Adrenal gland (tissue), 12 donors: ENCODE data around the gene CADPS. TPM values are rescaled to one million over a fixed set of nuclear protein-coding genes. Genes with fewer than 3 reads are reported as not detected.

Experiments
- DNase-seq, 7 donors: peaks; one replicate each; pipeline ENCODE4 v3.0.0-alpha.2; 2019 to 2020
- H3K27ac ChIP-seq, 5 donors: fragments of 200-600 bp; sonication (generic) in 4 of 5; 1 replicate in 3 of 5; 2 replicates in 2 of 5; pipeline versions ENCODE4 v1.5.1 to v1.8.0; 2016 to 2020; ENCODE audit warnings: mild to moderate bottlenecking in 1 of 5
- H3K27me3 ChIP-seq: fragments of 200-600 bp; 2 replicates; pipeline ENCODE4 v1.8.0; 2021
- H3K36me3 ChIP-seq, 2 donors: fragments of 200-600 bp; replicated peaks in 1 of 2; 1 replicate in 1 of 2; 2 replicates in 1 of 2; pipeline versions ENCODE4 v1.5.1 to v1.8.0; 2018 to 2022
- H3K4me1 ChIP-seq, 2 donors: fragments of 200-600 bp; replicated peaks in 1 of 2; 1 replicate in 1 of 2; 2 replicates in 1 of 2; pipeline versions ENCODE4 v1.5.1 to v1.8.0; 2018 to 2021
- H3K4me3 ChIP-seq, 4 donors: fragments of 200-600 bp; sonication (generic) in 3 of 4; one replicate each; pipeline ENCODE4 v1.5.1; 2016 to 2018
- H3K9me3 ChIP-seq, 3 donors: fragments of 200-600 bp; sonication (generic) in 1 of 3; replicated peaks in 1 of 3; 1 replicate in 2 of 3; 2 replicates in 1 of 3; pipeline versions ENCODE4 v1.5.1 to v1.8.0; 2016 to 2021
- POLR2A ChIP-seq, 2 donors: fragments of 450-650 bp; IDR thresholded peaks; one replicate each; pipeline ENCODE4 v1.6.1; 2017; ENCODE audit warnings: antibody characterized with exemption in 2 of 2, mild to moderate bottlenecking in 2 of 2, moderate library complexity in 1 of 2
- WGBS, 4 donors: extraction: QIAGEN DNeasy Blood & Tissue Kit in 2 of 4; methylation state at CpG; one replicate each; pipeline versions ENCODE4 v1.1.5 to v1.1.7; 2013 to 2017; 5-methylcytosine and 5-hydroxymethylcytosine counted together
- intact Hi-C, 2 donors: fragments of 100-400 bp; cut with DNase I; formaldehyde crosslinking; loops; one replicate each; pipeline versions ENCODE4 v1.14.1 to v1.15.0; 2022 to 2023
- polyA plus RNA-seq, 3 donors: library from polyadenylated mRNA; stranded (reverse); fragments of 200-250 nt in 2 of 3; fragments of 350-450 nt in 1 of 3; fragmentation: Illumina TruSeq in 1 of 3; extraction: RNeasy Lipid Tissue Mini Kit (QIAGEN cat#74804) in 1 of 3; gene quantifications; one replicate each; pipeline ENCODE4 v1.2.3, GENCODE V29; 2013 to 2014
- total RNA-seq, 9 donors: library from RNA; depleted of rRNA in 4 of 9; stranded (reverse); fragments of >200 nt in 4 of 9; fragments of 120-200 nt in 1 of 9; fragmentation: NEBNext Ultra II Directional in 1 of 9; extraction: Animal tissue kit (Norgen Biotek cat#: 25700) in 1 of 9; gene quantifications; one replicate each; pipeline versions ENCODE4 v1.1.0 to v1.2.4, GENCODE V29; 2013 to 2023
- TF ChIP-seq, protein P1 (sequence below), 6 experiments: fragments of 450-650 bp in 4 of 6; fragments of 200-600 bp in 2 of 6; sonication (generic) in 1 of 6; IDR thresholded peaks; 1 replicate in 5 of 6; 2 replicates in 1 of 6; pipeline versions ENCODE4 v1.5.1 to v1.8.0; 2016 to 2021; ENCODE audit warnings: antibody characterized with exemption in 6 of 6, mild to moderate bottlenecking in 2 of 6, moderate library complexity in 1 of 6
- donor health status: healthy with polysubstance abuse.
- donor health status: Bipolar disorder and iron deficiency.
- donor health status: DM: yes; HTN: yes; CAD: no.
- donor health status: DM: no; HTN: no; CAD: no.
- donor health status: DM: no; HTN: no; CAD: no.
- donor health status: DM: yes; HTN: yes; CAD: no.

CADPS gene
- total and polyA plus RNA-seq, 12 donors = 0.24 to 36.5 (median 11.2) TPM; not detected in 2

DNA sequence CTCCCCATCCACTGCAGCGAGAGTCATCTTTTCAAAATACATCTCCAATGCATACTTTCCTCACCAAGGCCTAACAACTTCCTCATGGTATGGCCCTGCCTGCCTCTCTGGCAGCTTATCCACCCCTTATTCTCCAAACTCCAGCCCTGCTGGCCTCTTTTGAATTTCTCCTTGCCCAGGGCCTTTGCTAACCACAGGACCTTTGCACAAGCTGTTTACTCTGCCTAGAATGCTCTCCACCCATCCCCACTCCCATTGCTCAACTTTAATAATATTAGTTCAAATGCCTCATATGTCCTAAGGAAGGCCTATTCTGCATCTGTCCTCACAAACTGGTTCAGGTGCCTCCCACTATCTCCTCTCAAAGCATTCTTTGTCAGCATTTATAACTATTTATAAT is 230.7 kb downstream of the CADPS start:
- WGBS, 4 donors = 88 to 100% (median 96%) methylated on average over 1 of the region's 1 CpG
- no peak overlapping the region for H3K27ac ChIP-seq
- no peak for TF ChIP-seq POLR2A (IDR thresholded peaks at IDR 0.05)
- TF ChIP-seq, protein P1, sequence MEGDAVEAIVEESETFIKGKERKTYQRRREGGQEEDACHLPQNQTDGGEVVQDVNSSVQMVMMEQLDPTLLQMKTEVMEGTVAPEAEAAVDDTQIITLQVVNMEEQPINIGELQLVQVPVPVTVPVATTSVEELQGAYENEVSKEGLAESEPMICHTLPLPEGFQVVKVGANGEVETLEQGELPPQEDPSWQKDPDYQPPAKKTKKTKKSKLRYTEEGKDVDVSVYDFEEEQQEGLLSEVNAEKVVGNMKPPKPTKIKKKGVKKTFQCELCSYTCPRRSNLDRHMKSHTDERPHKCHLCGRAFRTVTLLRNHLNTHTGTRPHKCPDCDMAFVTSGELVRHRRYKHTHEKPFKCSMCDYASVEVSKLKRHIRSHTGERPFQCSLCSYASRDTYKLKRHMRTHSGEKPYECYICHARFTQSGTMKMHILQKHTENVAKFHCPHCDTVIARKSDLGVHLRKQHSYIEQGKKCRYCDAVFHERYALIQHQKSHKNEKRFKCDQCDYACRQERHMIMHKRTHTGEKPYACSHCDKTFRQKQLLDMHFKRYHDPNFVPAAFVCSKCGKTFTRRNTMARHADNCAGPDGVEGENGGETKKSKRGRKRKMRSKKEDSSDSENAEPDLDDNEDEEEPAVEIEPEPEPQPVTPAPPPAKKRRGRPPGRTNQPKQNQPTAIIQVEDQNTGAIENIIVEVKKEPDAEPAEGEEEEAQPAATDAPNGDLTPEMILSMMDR (IDR thresholded peaks at IDR 0.05) = no peak
- no peaks in the 10 kb centered on the region for H3K36me3 ChIP-seq
- DNase-seq = no peak
- no peaks in the 10 kb centered on the region for H3K4me1 ChIP-seq
- no peak overlapping the region for H3K4me3 ChIP-seq
- H3K27me3 ChIP-seq = peaks cover 3% of the 10 kb centered on the region
- no peaks in the 10 kb centered on the region for H3K9me3 ChIP-seq
- intact Hi-C loops = no loop called here

DNA sequence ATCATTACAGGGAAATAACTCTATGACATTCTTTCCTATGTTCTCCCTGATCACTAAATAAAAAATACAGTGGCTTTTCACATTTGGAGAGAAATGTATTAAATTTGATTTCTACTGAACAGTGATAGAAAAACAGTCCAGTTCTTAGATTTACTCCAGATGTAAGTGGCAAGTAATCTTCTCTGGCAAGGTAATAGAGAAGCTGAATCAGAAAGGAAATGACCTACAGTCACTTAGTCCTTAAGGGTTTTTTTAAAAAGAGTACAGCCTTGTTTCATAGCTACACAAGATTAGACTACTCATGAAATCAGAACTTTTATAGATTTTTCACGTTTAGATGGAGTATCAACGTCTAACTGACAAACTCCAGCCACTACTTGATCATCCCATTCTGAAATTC is 236.9 kb downstream of the CADPS start:
- WGBS, 4 donors = 58 to 63% (median 60%) methylated on average over 2 of the region's 2 CpGs
- no peak overlapping the region for H3K27ac ChIP-seq
- DNase-seq = no peak
- H3K27me3 ChIP-seq = peaks cover 3% of the 10 kb centered on the region
- no peak overlapping the region for H3K4me3 ChIP-seq
- no peaks in the 10 kb centered on the region for H3K36me3 ChIP-seq
- H3K4me1 ChIP-seq = no peaks in the 10 kb centered on the region
- H3K9me3 ChIP-seq = no peaks in the 10 kb centered on the region
- TF ChIP-seq POLR2A (IDR thresholded peaks at IDR 0.05) = no peak
- TF ChIP-seq, protein P1 (IDR thresholded peaks at IDR 0.05) = no peak
- intact Hi-C loops = no loop called here

DNA sequence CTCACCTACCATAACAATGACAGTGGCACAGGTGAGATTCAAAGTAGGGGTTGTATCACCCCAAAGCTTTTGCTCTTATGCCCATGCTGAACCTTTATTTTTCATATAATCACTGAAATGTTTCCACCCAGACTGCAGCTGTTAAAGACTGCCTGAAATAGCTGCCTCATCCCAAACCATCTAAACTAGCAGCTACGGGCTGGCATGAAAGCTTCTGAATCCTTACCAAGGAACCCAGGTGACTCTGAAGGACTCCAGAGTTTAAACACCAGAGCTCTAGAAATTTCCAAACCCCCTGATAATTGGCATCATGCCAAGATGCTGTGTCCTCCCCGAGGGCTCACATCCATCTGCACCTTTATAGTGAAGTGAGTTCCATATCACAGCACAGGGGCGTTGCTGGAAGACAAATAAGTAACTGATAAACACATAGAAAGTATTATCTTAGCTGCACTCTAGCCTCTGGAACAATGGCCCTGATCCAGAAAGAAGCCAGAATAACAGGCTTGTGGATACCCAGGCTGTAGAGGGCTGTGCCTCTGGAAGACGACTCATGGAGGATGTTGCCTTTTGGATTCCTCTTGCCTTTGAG is 238.9 kb downstream of the CADPS start:
- Histone ChIP-seq H3K4me1 (no peaks in the 10 kb centered on the region), H3K27ac (no peak overlapping the region), H3K9me3 (no peaks in the 10 kb centered on the region), H3K27me3 (peaks cover 2% of the 10 kb centered on the region), H3K36me3 (no peaks in the 10 kb centered on the region), H3K4me3 (no peak overlapping the region)
- intact Hi-C loops = no loop called here
- no peak for TF ChIP-seq POLR2A (IDR thresholded peaks at IDR 0.05)
- TF ChIP-seq, protein P1 (IDR thresholded peaks at IDR 0.05) = no peak
- WGBS, 4 donors = 42 to 56% (median 49%) methylated on average over 4 of the region's 4 CpGs
- DNase-seq = no peak

DNA sequence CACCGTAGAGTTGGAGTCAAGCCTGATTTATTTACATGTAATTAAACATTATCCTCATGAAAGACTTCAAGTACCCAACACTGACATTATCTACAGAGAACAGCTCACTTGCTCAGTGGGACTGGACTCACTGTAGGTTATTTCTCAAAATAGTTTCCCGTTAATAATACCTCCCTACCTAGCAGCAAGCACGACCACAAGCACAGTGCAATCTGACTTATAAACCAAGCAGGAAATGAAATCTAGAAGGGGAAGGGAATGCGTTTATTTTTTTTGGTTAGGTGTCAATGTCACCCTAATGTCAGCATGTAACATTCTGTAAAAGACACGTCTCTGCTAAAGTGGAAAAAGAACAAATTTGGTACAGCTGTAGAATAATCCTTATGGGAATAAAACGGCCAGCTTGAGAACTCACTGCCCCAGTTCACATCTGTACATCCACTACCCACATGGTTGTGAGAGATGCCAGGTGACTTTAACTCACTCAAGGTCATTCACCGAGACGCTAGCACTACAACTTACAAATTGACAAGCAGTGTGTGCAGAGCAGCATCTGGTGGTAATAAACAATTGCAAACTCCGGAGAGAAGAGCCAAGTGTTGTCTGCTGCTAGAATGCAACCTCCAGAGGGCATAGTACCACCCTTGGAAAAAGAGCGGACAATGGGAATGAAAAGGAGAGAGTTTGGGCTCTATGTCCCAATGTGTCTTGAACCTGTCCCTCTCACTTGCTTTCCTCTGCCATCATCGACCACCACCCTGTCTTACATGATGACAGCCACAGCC is 242.5 kb downstream of the CADPS start:
- H3K4me1 ChIP-seq = no peaks in the 10 kb centered on the region
- H3K4me3 ChIP-seq = no peak overlapping the region
- no peaks in the 10 kb centered on the region for H3K27me3 ChIP-seq
- intact Hi-C loops = no loop called here
- TF ChIP-seq POLR2A (IDR thresholded peaks at IDR 0.05) = no peak
- TF ChIP-seq, protein P1 (IDR thresholded peaks at IDR 0.05) = no peak
- H3K9me3 ChIP-seq = no peaks in the 10 kb centered on the region
- DNase-seq = no peak
- H3K27ac ChIP-seq = no peak overlapping the region
- H3K36me3 ChIP-seq = no peaks in the 10 kb centered on the region
- WGBS, 4 donors = 45 to 49% (median 46%) methylated on average over 11 of the region's 11 CpGs
